GM12864 (cell line): ENCODE data around the gene ANXA9.
A peak's percentile ranks its signal among the peaks of the same experiment; 100 is the strongest.

ENCODE experiments used
- DNase-seq: peaks from one replicate; pipeline ENCODE4 v3.0.0-alpha.2; 2011; ENCODE audit warnings: low read depth
- H3K4me3 ChIP-seq: 2 replicates; pipeline ENCODE4 v1.5.1; 2011; ENCODE audit warnings: mild to moderate bottlenecking, low read depth, low read length, control low read depth
- TF ChIP-seq, protein P1 (sequence below): IDR thresholded peaks from 2 replicates; pipeline ENCODE4 v1.5.1; 2011; ENCODE audit warnings: low read depth, mild to moderate bottlenecking, moderate library complexity, low read length, control low read depth, inconsistent platforms; ENCODE audit errors: missing control alignments

The ANXA9 gene

GRCh38 chr1:151024540-151025146 lies 42.6 kb downstream of the ANXA9 start:
- TF ChIP-seq, protein P1, sequence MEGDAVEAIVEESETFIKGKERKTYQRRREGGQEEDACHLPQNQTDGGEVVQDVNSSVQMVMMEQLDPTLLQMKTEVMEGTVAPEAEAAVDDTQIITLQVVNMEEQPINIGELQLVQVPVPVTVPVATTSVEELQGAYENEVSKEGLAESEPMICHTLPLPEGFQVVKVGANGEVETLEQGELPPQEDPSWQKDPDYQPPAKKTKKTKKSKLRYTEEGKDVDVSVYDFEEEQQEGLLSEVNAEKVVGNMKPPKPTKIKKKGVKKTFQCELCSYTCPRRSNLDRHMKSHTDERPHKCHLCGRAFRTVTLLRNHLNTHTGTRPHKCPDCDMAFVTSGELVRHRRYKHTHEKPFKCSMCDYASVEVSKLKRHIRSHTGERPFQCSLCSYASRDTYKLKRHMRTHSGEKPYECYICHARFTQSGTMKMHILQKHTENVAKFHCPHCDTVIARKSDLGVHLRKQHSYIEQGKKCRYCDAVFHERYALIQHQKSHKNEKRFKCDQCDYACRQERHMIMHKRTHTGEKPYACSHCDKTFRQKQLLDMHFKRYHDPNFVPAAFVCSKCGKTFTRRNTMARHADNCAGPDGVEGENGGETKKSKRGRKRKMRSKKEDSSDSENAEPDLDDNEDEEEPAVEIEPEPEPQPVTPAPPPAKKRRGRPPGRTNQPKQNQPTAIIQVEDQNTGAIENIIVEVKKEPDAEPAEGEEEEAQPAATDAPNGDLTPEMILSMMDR = peak; percentile 81
- no peak overlapping the region for H3K4me3 ChIP-seq
- peak; percentile 39 for DNase-seq

- no peak for DNase-seq
- H3K4me3 ChIP-seq = no peak overlapping the region
- TF ChIP-seq, protein P1 = no peak
Measured at GRCh38 chr1:151026460-151026859, 44.4 kb downstream of the ANXA9 start.

DNA sequence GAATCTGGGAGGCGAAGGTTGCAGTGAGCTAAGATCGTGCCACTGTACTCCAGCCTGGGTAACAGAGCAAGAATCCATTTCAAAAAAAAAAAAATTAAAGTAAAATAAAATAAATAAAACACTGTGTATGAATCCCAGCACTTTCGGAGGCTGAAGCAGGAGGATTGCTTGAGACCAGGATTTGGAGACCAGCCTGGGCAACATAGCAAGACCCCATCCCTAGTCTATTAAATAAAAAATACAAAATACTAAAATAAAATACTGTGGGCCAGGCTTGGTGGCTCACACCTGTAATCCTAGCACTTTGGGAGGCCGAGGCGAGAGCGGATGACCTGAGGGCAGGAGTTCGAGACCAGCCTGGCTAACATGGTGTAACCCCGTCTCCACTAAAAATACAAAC lies 50.1 kb downstream of the ANXA9 start:
- TF ChIP-seq, protein P1 = no peak
- DNase-seq = no peak
- no peak overlapping the region for H3K4me3 ChIP-seq

DNA sequence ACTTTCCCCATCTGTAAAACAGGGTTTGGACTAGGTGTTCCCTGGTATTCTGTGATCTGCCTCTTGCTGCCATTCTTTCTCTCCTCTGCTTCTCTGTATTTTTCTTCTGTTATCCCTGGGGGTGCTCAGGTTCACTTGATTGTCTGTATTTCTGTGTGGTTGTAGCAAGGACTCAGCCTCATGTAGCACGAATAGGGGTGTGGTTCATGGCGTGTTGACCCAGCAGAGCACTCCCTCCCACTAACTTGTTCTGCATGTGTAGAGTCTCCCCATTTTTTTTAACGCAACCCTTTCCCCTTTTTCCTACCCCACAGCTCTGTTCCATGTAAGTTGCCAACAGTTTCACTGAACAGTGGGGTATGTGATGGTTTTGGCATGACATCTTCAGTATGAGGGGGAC lies 53.1 kb downstream of the ANXA9 start:
- H3K4me3 ChIP-seq = no peak overlapping the region
- TF ChIP-seq, protein P1 = no peak
- no peak for DNase-seq

DNA sequence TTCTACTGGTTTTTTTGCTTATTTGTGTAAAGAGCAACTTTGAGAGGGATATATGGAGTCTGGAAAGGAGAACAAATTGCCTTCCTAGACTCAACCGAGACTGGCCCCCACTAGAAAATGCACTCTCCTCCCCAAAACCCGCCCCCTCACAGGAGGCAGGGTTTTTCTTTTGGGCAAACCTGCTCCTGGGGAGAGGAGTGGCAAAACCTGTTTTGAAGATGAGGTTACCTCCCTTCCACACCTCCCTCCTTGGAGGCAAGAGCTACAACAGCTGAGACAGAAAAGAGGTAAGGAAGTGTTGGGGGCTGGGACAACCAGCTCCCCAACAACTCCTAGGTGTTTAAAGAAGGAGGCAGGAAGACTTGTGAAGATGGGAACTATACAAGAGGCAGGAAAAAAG lies 54.3 kb downstream of the ANXA9 start, which contains the start of gene BNIPL:
Gene BNIPL (plus strand): TSS at position 231 of the 400 bp plus-strand sequence. CDS start 140 bp downstream, at position 371.
- DNase-seq = no peak
- no peak within 1 kb of the TSS for H3K4me3 ChIP-seq
- TF ChIP-seq, protein P1 = no peak

DNA sequence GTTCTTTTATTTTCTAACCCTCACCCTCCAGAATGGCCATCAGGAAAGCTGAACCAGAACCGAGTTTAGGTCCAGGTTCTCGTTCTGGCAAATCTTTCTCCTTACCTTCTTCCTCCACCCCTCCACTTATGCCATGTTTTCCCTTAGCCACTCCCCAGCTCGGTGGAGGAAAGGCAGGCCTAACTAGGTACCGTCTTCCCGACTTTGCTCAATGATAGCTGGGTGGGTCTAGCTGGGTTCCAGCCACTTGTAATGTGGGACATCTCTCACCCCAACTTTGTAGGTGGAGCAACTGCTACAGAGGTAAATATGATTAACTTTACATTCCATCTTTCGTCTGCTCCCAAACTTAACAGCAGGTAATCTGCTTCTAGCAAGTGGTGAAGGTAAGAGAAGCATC lies 54.9 kb downstream of the ANXA9 start:
- TF ChIP-seq, protein P1 = no peak
- H3K4me3 ChIP-seq = no peak overlapping the region

GRCh38 chr1:151039521-151039920 lies 57.4 kb downstream of the ANXA9 start:
- DNase-seq = no peak
- no peak overlapping the region for H3K4me3 ChIP-seq
- TF ChIP-seq, protein P1 = no peak

More for the DNA sequence above, 54.9 kb downstream of the ANXA9 start:
- no peak for DNase-seq
